GM18519 (cell line): ENCODE results near the gene PPM1L.

Experiments
- ATAC-seq: cut with Tn5 transposase; IDR thresholded peaks from one replicate; pipeline ENCODE4 v1.9.1; 2021; ENCODE audit warnings: mild to moderate bottlenecking, moderate library complexity; ENCODE audit not compliant: unreplicated experiment, low FRiP score

Gene PPM1L

GRCh38 chr3:161025911-161026310 is 269.9 kb downstream of the PPM1L start:
- no peak for ATAC-seq

- no peak for ATAC-seq
Observed at GRCh38 chr3:161026612-161027510, 270.8 kb downstream of the PPM1L start.

GRCh38 chr3:161028555-161029153 is 272.6 kb downstream of the PPM1L start:
- ATAC-seq: no peak

DNA sequence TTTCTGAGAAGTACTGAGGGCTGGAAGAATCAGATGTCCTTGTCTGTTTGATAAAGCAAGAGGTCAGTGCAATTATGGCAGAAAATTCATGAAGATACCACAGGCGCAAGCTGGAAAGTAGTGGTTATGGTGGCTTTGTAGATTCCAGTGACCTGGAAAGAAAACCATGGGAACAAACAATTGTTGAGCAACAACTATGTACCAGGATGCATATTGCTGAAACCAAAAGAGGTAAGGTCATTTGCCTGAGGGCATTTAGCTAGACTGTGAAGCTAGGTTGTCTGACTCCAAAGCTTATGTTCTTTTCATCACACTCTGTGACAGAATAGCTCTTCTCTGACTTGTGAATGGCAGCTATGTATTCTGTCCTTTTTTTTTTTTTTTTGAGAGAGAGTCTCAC is 275.1 kb downstream of the PPM1L start:
- ATAC-seq: no peak

- peak; percentile 91 for ATAC-seq
Observed at GRCh38 chr3:161034913-161035550, 279.0 kb downstream of the PPM1L start.

- no peak for ATAC-seq
Observed at GRCh38 chr3:161035711-161036110, 279.7 kb downstream of the PPM1L start.

DNA sequence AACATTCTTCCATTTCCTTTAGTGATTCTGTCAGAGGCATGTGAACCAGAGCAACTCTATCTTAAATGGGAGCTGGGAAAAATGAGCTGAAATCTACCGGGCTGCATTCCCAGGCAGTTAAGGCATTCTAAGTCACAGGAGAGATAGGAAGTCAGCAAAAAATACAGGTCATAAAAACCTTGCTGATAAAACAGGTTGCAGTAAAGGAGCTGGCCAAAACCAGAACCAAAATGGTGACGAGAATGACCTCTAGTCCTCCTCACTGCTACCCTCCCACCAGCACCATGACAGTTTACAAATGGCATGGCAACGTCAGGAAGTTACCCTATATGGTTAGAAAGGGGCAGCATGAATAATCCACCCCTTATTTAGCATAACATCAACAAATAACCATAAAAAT is 282.7 kb downstream of the PPM1L start:
- no peak for ATAC-seq

DNA sequence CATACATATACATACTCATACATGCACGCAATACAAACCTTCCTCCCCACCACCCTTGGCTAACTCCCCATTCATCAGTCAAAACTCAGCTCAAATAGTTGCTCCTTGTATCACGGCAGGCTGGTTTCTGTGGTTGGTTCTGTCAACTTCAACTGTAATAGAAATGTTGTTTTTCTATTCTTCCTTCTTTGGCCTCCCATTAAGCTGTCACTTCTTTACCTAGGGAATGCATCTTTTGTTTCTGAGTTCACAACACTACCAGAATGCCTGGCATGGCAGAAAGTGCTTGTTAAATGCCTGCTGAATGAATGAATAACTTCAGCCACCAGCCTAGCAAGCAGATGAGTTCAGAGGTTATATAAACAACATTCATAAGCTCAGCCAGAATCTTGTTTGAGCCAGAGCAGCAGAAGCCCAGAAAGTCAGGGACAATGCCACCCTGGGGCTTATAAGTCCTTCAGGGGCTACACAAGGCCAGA is 286.0 kb downstream of the PPM1L start:
- ATAC-seq: peak; percentile 62

DNA sequence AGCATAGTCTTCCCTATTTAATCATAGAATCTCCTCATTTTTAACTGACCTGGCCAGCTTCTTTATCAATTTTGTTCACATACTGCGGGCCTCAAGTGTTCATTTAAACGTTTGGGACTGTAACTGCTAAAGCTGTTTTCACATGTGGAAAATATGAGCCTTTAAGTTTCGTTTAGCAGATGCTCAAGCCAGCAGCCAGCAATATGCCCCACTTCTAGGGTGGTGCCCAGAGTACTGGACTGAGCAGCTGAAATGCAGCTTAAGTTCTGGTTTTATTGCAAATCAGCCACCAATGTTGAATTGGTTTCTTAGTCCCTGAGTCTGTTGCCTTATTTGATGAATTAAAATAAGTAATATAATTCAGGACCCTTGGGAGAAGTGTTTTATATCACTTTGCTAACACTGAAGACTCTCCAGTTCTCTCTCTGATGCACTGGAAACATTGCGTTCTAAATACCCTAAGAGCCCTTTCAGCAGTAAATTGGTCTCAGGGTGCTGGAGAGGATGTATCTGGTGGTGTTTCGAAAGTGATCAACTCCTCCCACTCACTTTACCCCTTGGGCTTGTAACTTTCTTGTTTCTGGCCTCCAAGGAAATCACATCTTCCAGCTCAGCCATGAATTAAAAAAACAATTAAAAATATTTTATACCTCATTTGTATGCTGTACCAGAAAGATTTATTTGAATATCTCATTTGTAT is 287.5 kb downstream of the PPM1L start:
- ATAC-seq: peak; percentile 91

DNA sequence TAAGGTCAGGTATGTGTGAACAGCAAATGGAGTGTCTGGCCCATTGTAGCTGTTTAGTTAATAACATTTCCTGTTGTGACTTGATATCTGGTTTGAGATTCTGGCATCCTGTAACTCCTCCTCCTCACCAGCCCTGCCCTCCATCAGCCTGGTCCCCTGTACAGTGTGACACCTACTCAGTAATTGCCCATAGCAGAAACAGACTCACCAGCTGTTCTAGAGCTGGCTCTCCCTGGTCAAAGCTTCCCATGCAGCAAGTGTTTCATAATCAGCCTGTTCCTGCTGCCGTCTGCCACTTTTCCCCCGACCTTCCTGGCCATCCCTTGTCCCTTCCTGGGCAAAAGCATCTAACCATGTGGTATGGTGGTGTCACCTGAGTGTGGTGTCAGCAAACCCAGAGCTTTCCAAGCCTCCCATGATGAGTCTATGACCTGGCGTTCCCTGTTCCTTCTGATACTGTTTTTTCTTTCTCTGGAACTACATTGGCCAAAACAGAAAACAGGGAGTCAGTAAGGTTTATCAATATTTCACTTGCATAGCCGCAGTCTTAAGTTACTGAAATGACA is 293.7 kb downstream of the PPM1L start:
- ATAC-seq: no peak

DNA sequence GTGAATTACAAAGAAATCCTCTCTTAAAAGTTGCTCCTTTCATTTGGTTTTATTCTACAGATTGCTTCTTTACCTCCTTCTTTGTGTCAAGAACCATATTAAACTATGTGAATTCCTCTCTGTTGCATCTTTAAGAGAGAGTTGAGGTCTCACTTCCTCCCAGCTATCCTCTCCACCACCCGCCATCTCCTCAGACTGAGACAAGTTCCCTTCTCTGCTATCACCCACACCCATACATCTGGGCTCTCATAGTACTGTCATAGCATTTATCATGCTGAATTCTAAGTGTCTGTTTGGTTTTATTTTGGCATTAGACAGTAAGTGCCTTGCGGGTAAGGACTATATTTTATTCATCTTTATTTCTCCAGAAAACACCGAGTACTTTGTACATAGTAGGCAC is 294.9 kb downstream of the PPM1L start:
- peak; percentile 88 for ATAC-seq

- no peak for ATAC-seq
Observed at GRCh38 chr3:161051856-161052255, 295.8 kb downstream of the PPM1L start.

GRCh38 chr3:161054860-161055604 is 299.0 kb downstream of the PPM1L start:
- ATAC-seq: no peak

- no peak for ATAC-seq
Observed at GRCh38 chr3:161064413-161064812, 308.4 kb downstream of the PPM1L start.

GRCh38 chr3:161066930-161067329 is 310.9 kb downstream of the PPM1L start:
- ATAC-seq: no peak

DNA sequence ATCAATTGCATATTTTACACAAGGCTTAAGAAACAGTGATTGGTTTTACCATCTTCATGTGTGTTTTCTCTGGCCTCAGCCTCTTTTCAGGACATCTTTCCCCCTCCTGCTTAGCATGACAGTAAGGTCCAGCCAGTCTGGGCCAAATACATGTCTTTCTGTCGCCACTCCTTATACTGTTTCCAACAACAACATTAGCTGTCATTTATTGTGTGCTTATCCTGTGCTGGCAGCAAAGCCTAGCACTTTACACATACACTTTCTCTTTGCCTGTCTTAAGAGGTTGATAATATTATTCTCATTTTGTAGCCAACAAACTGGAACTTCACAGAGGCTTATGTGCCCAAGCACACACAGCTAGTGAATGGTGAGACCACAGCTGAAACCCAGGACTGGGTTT is 311.3 kb downstream of the PPM1L start:
- no peak for ATAC-seq

GRCh38 chr3:161069511-161070251 is 313.6 kb downstream of the PPM1L start:
- ATAC-seq: peak; percentile 97

GRCh38 chr3:161070252-161070930 is 314.4 kb downstream of the PPM1L start:
- no peak for ATAC-seq
